ENCODE results near the gene FADS2. TPM values are rescaled to one million over a fixed set of nuclear protein-coding genes. Genes with fewer than 3 reads are reported as not detected.

The FADS2 gene
- polyA plus RNA-seq, 1 donor from 2014 or later = 145 TPM

GRCh38 chr11:61805146-61805545 is 23.0 kb upstream of the FADS2 start:
- peaks cover 6% of the 10 kb centered on the region for H3K36me3 ChIP-seq (ENCODE audit: insufficient read depth, low read length)
- no peaks in the 10 kb centered on the region for H3K27me3 ChIP-seq (ENCODE audit: insufficient read depth, low read depth, low read length)
- H3F3A ChIP-seq (ENCODE audit: insufficient read depth, low read length, poor library complexity, severe bottlenecking) = no peaks in the 10 kb centered on the region
- no peaks in the 10 kb centered on the region for H3K9me3 ChIP-seq (ENCODE audit: low read length)
- TF ChIP-seq EZH2 (IDR thresholded peaks at IDR 0.05; ENCODE audit: borderline replicate concordance, insufficient read depth, low read length, poor library complexity, severe bottlenecking) (no peak), RAD21 (conservative IDR thresholded peaks at IDR 0.05) (no peak), CTCF (IDR thresholded peaks at IDR 0.05; ENCODE audit: poor library complexity, severe bottlenecking) (no peak), MXI1 (conservative IDR thresholded peaks at IDR 0.05; ENCODE audit: poor library complexity, severe bottlenecking) (no peak)
- H3K27ac ChIP-seq (ENCODE audit: low read length) = no peak overlapping the region
- no peak overlapping the region for H3K4me2 ChIP-seq (ENCODE audit: low read length)
- H4K20me1 ChIP-seq (ENCODE audit: insufficient read depth) = no peaks in the 10 kb centered on the region
- no peaks in the 10 kb centered on the region for H3K79me2 ChIP-seq (replicated peaks; ENCODE audit: insufficient read depth, low read length)
- no peak overlapping the region for H2AFZ ChIP-seq (ENCODE audit: low read depth, low read length)
- no peak overlapping the region for H3K9ac ChIP-seq (ENCODE audit: low read length)
- no peak overlapping the region for H3K4me3 ChIP-seq (ENCODE audit: low read length)
- no peaks in the 10 kb centered on the region for H3K9me2 ChIP-seq (ENCODE audit: insufficient read depth, low read length)

GRCh38 chr11:61806785-61807184 is 21.3 kb upstream of the FADS2 start:
- no peak overlapping the region for H2AFZ ChIP-seq (ENCODE audit: low read depth, low read length)
- TF ChIP-seq CTCF (IDR thresholded peaks at IDR 0.05; ENCODE audit: poor library complexity, severe bottlenecking) (no peak), REST (IDR thresholded peaks at IDR 0.05; ENCODE audit: borderline replicate concordance) (no peak), EZH2 (IDR thresholded peaks at IDR 0.05; ENCODE audit: borderline replicate concordance, insufficient read depth, low read length, poor library complexity, severe bottlenecking) (no peak), TAF1 (IDR thresholded peaks at IDR 0.05; ENCODE audit: low read depth) (no peak), POLR2AphosphoS5 (IDR thresholded peaks at IDR 0.05) (no peak), MXI1 (conservative IDR thresholded peaks at IDR 0.05; ENCODE audit: poor library complexity, severe bottlenecking) (no peak), EP300 (conservative IDR thresholded peaks at IDR 0.05; ENCODE audit: poor library complexity, severe bottlenecking) (no peak), RAD21 (conservative IDR thresholded peaks at IDR 0.05) (no peak), SMC3 (conservative IDR thresholded peaks at IDR 0.05; ENCODE audit: poor library complexity) (no peak)
- H4K20me1 ChIP-seq (ENCODE audit: insufficient read depth) = no peaks in the 10 kb centered on the region
- no peaks in the 10 kb centered on the region for H3K9me2 ChIP-seq (ENCODE audit: insufficient read depth, low read length)
- H3K79me2 ChIP-seq (replicated peaks; ENCODE audit: insufficient read depth, low read length) = no peaks in the 10 kb centered on the region
- no peaks in the 10 kb centered on the region for H3K9me3 ChIP-seq (ENCODE audit: low read length)
- no peak overlapping the region for H3K4me2 ChIP-seq (ENCODE audit: low read length)
- H3F3A ChIP-seq (ENCODE audit: insufficient read depth, low read length, poor library complexity, severe bottlenecking) = no peaks in the 10 kb centered on the region
- no peak overlapping the region for H3K9ac ChIP-seq (ENCODE audit: low read length)
- H3K36me3 ChIP-seq (ENCODE audit: insufficient read depth, low read length) = peaks cover 13% of the 10 kb centered on the region
- H3K4me3 ChIP-seq (ENCODE audit: low read length) = no peak overlapping the region
- H3K27ac ChIP-seq (ENCODE audit: low read length) = no peak overlapping the region
- no peaks in the 10 kb centered on the region for H3K27me3 ChIP-seq (ENCODE audit: insufficient read depth, low read depth, low read length)
